Inflammatory macrophage treated with lipopolysaccharide for 4 hours (primary cell): ENCODE results near the gene ERCC2.

Experiments used
- DNase-seq: peaks from one replicate; pipeline ENCODE4 v3.0.0-alpha.2; 2020

The ERCC2 gene

GRCh38 chr19:45400192-45400591 lies 29.8 kb upstream of the ERCC2 start:
- no peak for DNase-seq

- DNase-seq: peak; percentile 18
Measured at GRCh38 chr19:45395821-45396617, 25.6 kb upstream of the ERCC2 start.

GRCh38 chr19:45391871-45392665 lies 21.7 kb upstream of the ERCC2 start:
- no peak for DNase-seq

GRCh38 chr19:45391346-45391745 lies 21.0 kb upstream of the ERCC2 start:
- DNase-seq: peak; percentile 58

- no peak for DNase-seq
Measured at GRCh38 chr19:45385392-45386221, 15.2 kb upstream of the ERCC2 start.

GRCh38 chr19:45382426-45382825 lies 12.1 kb upstream of the ERCC2 start:
- no peak for DNase-seq

- no peak for DNase-seq
Measured at GRCh38 chr19:45380107-45380506, 9.7 kb upstream of the ERCC2 start.

- DNase-seq: no peak
Measured at GRCh38 chr19:45376045-45376724, 5.8 kb upstream of the ERCC2 start.

- DNase-seq: no peak
Measured at GRCh38 chr19:45368737-45369340, 1.5 kb downstream of the ERCC2 start.

- no peak for DNase-seq
Measured at GRCh38 chr19:45368127-45368526, 2.2 kb downstream of the ERCC2 start.

- no peak for DNase-seq
Measured at GRCh38 chr19:45364696-45365095, 5.7 kb downstream of the ERCC2 start.

GRCh38 chr19:45363861-45364459 lies 6.4 kb downstream of the ERCC2 start:
- DNase-seq: no peak

GRCh38 chr19:45362291-45362690 lies 8.1 kb downstream of the ERCC2 start:
- no peak for DNase-seq

- DNase-seq: no peak
Measured at GRCh38 chr19:45361608-45362007, 8.8 kb downstream of the ERCC2 start.

GRCh38 chr19:45358213-45358792 lies 12.1 kb downstream of the ERCC2 start:
- no peak for DNase-seq

GRCh38 chr19:45357445-45357783 lies 13.0 kb downstream of the ERCC2 start:
- DNase-seq: no peak

- no peak for DNase-seq
Measured at GRCh38 chr19:45356760-45357444, 13.5 kb downstream of the ERCC2 start.

- no peak for DNase-seq
Measured at GRCh38 chr19:45355910-45356309, 14.5 kb downstream of the ERCC2 start.

- no peak for DNase-seq
Measured at GRCh38 chr19:45355402-45355801, 15.0 kb downstream of the ERCC2 start.

- DNase-seq: no peak
Measured at GRCh38 chr19:45354241-45354842, 16.0 kb downstream of the ERCC2 start.
